Loucy (cell line): ENCODE results near the gene NOL4L.
"Not testable (repeated sequence)": the region's sequence is repeated elsewhere in the genome, so short reads cannot be mapped to it uniquely, and the experiment has no call there.

Experiments
- CTCF ChIP-seq: fragments of 200-600 bp; sonication (generic); conservative IDR thresholded peaks from 2 replicates; pipeline ENCODE4 v1.5.1; 2014; ENCODE audit warnings: mild to moderate bottlenecking, antibody characterized with exemption, low read length
- EZH2phosphoT487 ChIP-seq: fragments of 200-600 bp; IDR thresholded peaks from 2 replicates; pipeline ENCODE4 v1.6.1; 2018; ENCODE audit warnings: antibody characterized with exemption, mild to moderate bottlenecking, moderate library complexity, borderline replicate concordance

- TF ChIP-seq CTCF, EZH2phosphoT487: not testable (repeated sequence)
Observed at GRCh38 chr20:32491764-32492151, 93.4 kb downstream of the NOL4L start.
